ENCODE measurements around the gene MEST.
"Not testable (repeated sequence)": the region's sequence is repeated elsewhere in the genome, so short reads cannot be mapped to it uniquely, and the experiment has no call there.

MEST gene

GRCh38 chr7:130491841-130492522 is at the start of gene MEST:
MEST (plus strand) TSS chr7:130492085; CDS start chr7:130492314, 229 bp downstream.
- peaks cover 0 to 7% of the 10 kb centered on the region in 2 donors for H3K36me3 ChIP-seq (ENCODE audit: control insufficient read depth in 1 of 2, insufficient read depth in 2 of 2, low read length in 2 of 2)
- peaks cover 0 to 4% of the 10 kb centered on the region in 2 donors for H3K27me3 ChIP-seq (ENCODE audit: control insufficient read depth in 1 of 2, insufficient read depth in 2 of 2, low read length in 2 of 2)
- H3K9me3 ChIP-seq (ENCODE audit: control insufficient read depth in 1 of 2, low read length in 2 of 2): no peaks in the 10 kb centered on the region
- H3K27ac ChIP-seq (ENCODE audit: low read depth, low read length): no peak within 1 kb of the TSS
- peak within 1 kb of the TSS; percentile 57 to 63 for H3K4me3 ChIP-seq (ENCODE audit: low read depth in 1 of 2, low read length in 2 of 2)
- peaks cover 11 to 12% of the 10 kb centered on the region in 2 donors for H3K4me1 ChIP-seq (ENCODE audit: control insufficient read depth in 1 of 2, insufficient read depth in 2 of 2, low read length in 2 of 2)
- H3K9ac ChIP-seq (ENCODE audit: low read depth in 1 of 2, low read length in 2 of 2): no peak within 1 kb of the TSS

- Histone ChIP-seq H3K36me3 (ENCODE audit: control insufficient read depth in 1 of 2, insufficient read depth in 2 of 2, low read length in 2 of 2) (no peaks in the 10 kb centered on the region), H3K4me1 (ENCODE audit: control insufficient read depth in 1 of 2, insufficient read depth in 2 of 2, low read length in 2 of 2) (peaks cover 0 to 9% of the 10 kb centered on the region in 2 donors), H3K27me3 (ENCODE audit: control insufficient read depth in 1 of 2, insufficient read depth in 2 of 2, low read length in 2 of 2) (no peaks in the 10 kb centered on the region), H3K9ac (ENCODE audit: low read depth in 1 of 2, low read length in 2 of 2) (no peak overlapping the region), H3K9me3 (ENCODE audit: control insufficient read depth in 1 of 2, low read length in 2 of 2) (no peaks in the 10 kb centered on the region), H3K27ac (ENCODE audit: low read depth, low read length) (no peak overlapping the region), H3K4me3 (ENCODE audit: low read depth in 1 of 2, low read length in 2 of 2) (no peak overlapping the region)
Measured at GRCh38 chr7:130442601-130443000, 49.3 kb upstream of the MEST start.

GRCh38 chr7:130444234-130444633 is 47.7 kb upstream of the MEST start:
- Histone ChIP-seq H3K4me3 (ENCODE audit: low read depth in 1 of 2, low read length in 2 of 2) (no peak overlapping the region), H3K27ac (ENCODE audit: low read depth, low read length) (no peak overlapping the region)

GRCh38 chr7:130444751-130445407 is 47.0 kb upstream of the MEST start:
- H3K9ac ChIP-seq (ENCODE audit: low read depth in 1 of 2, low read length in 2 of 2): no peak overlapping the region
- no peaks in the 10 kb centered on the region for H3K36me3 ChIP-seq (ENCODE audit: control insufficient read depth in 1 of 2, insufficient read depth in 2 of 2, low read length in 2 of 2)
- no peak overlapping the region for H3K4me3 ChIP-seq (ENCODE audit: low read depth in 1 of 2, low read length in 2 of 2)
- peaks cover 0 to 9% of the 10 kb centered on the region in 2 donors for H3K4me1 ChIP-seq (ENCODE audit: control insufficient read depth in 1 of 2, insufficient read depth in 2 of 2, low read length in 2 of 2)
- H3K27me3 ChIP-seq (ENCODE audit: control insufficient read depth in 1 of 2, insufficient read depth in 2 of 2, low read length in 2 of 2): no peaks in the 10 kb centered on the region
- no peaks in the 10 kb centered on the region for H3K9me3 ChIP-seq (ENCODE audit: control insufficient read depth in 1 of 2, low read length in 2 of 2)
- H3K27ac ChIP-seq (ENCODE audit: low read depth, low read length): no peak overlapping the region

More at GRCh38 chr7:130444234-130444633, 47.7 kb upstream of the MEST start:
- Histone ChIP-seq H3K4me1 (ENCODE audit: control insufficient read depth in 1 of 2, insufficient read depth in 2 of 2, low read length in 2 of 2) (peaks cover 0 to 9% of the 10 kb centered on the region in 2 donors), H3K36me3 (ENCODE audit: control insufficient read depth in 1 of 2, insufficient read depth in 2 of 2, low read length in 2 of 2) (no peaks in the 10 kb centered on the region), H3K9ac (ENCODE audit: low read depth in 1 of 2, low read length in 2 of 2) (no peak overlapping the region), H3K27me3 (ENCODE audit: control insufficient read depth in 1 of 2, insufficient read depth in 2 of 2, low read length in 2 of 2) (no peaks in the 10 kb centered on the region), H3K9me3 (ENCODE audit: control insufficient read depth in 1 of 2, low read length in 2 of 2) (no peaks in the 10 kb centered on the region)

- Histone ChIP-seq H3K27ac (ENCODE audit: low read depth, low read length) (no peak overlapping the region), H3K27me3 (ENCODE audit: control insufficient read depth in 1 of 2, insufficient read depth in 2 of 2, low read length in 2 of 2) (no peaks in the 10 kb centered on the region), H3K4me1 (ENCODE audit: control insufficient read depth in 1 of 2, insufficient read depth in 2 of 2, low read length in 2 of 2) (peaks cover 0 to 9% of the 10 kb centered on the region in 2 donors), H3K4me3 (ENCODE audit: low read depth in 1 of 2, low read length in 2 of 2) (no peak overlapping the region), H3K9ac (ENCODE audit: low read depth in 1 of 2, low read length in 2 of 2) (no peak overlapping the region), H3K36me3 (ENCODE audit: control insufficient read depth in 1 of 2, insufficient read depth in 2 of 2, low read length in 2 of 2) (no peaks in the 10 kb centered on the region), H3K9me3 (ENCODE audit: control insufficient read depth in 1 of 2, low read length in 2 of 2) (no peaks in the 10 kb centered on the region)
Measured at GRCh38 chr7:130446259-130446658, 45.6 kb upstream of the MEST start.

- H3K9me3 ChIP-seq (ENCODE audit: control insufficient read depth in 1 of 2, low read length in 2 of 2); H3K4me1 ChIP-seq (ENCODE audit: control insufficient read depth in 1 of 2, insufficient read depth in 2 of 2, low read length in 2 of 2); H3K36me3 ChIP-seq (ENCODE audit: control insufficient read depth in 1 of 2, insufficient read depth in 2 of 2, low read length in 2 of 2); H3K9ac ChIP-seq (ENCODE audit: low read depth in 1 of 2, low read length in 2 of 2); H3K4me3 ChIP-seq (ENCODE audit: low read depth in 1 of 2, low read length in 2 of 2); H3K27ac ChIP-seq (ENCODE audit: low read depth, low read length); H3K27me3 ChIP-seq (ENCODE audit: control insufficient read depth in 1 of 2, insufficient read depth in 2 of 2, low read length in 2 of 2): not testable (repeated sequence)
Measured at GRCh38 chr7:130451344-130451743, 40.5 kb upstream of the MEST start.

GRCh38 chr7:130452951-130453350 is 38.9 kb upstream of the MEST start:
- H3K27ac ChIP-seq (ENCODE audit: low read depth, low read length): no peak overlapping the region
- no peaks in the 10 kb centered on the region for H3K4me1 ChIP-seq (ENCODE audit: control insufficient read depth in 1 of 2, insufficient read depth in 2 of 2, low read length in 2 of 2)
- H3K27me3 ChIP-seq (ENCODE audit: control insufficient read depth in 1 of 2, insufficient read depth in 2 of 2, low read length in 2 of 2): no peaks in the 10 kb centered on the region
- no peaks in the 10 kb centered on the region for H3K36me3 ChIP-seq (ENCODE audit: control insufficient read depth in 1 of 2, insufficient read depth in 2 of 2, low read length in 2 of 2)
- H3K9me3 ChIP-seq (ENCODE audit: control insufficient read depth in 1 of 2, low read length in 2 of 2): no peaks in the 10 kb centered on the region
- no peak overlapping the region for H3K9ac ChIP-seq (ENCODE audit: low read depth in 1 of 2, low read length in 2 of 2)
- no peak overlapping the region for H3K4me3 ChIP-seq (ENCODE audit: low read depth in 1 of 2, low read length in 2 of 2)

- peaks cover 3 to 4% of the 10 kb centered on the region in 2 donors for H3K9me3 ChIP-seq (ENCODE audit: control insufficient read depth in 1 of 2, low read length in 2 of 2)
- no peak overlapping the region for H3K4me3 ChIP-seq (ENCODE audit: low read depth in 1 of 2, low read length in 2 of 2)
- no peaks in the 10 kb centered on the region for H3K36me3 ChIP-seq (ENCODE audit: control insufficient read depth in 1 of 2, insufficient read depth in 2 of 2, low read length in 2 of 2)
- H3K27me3 ChIP-seq (ENCODE audit: control insufficient read depth in 1 of 2, insufficient read depth in 2 of 2, low read length in 2 of 2): no peaks in the 10 kb centered on the region
- H3K9ac ChIP-seq (ENCODE audit: low read depth in 1 of 2, low read length in 2 of 2): no peak overlapping the region
- H3K4me1 ChIP-seq (ENCODE audit: control insufficient read depth in 1 of 2, insufficient read depth in 2 of 2, low read length in 2 of 2): no peaks in the 10 kb centered on the region
- H3K27ac ChIP-seq (ENCODE audit: low read depth, low read length): no peak overlapping the region
Measured at GRCh38 chr7:130454959-130455358, 36.9 kb upstream of the MEST start.

- no peaks in the 10 kb centered on the region for H3K36me3 ChIP-seq (ENCODE audit: control insufficient read depth in 1 of 2, insufficient read depth in 2 of 2, low read length in 2 of 2)
- H3K4me3 ChIP-seq (ENCODE audit: low read depth in 1 of 2, low read length in 2 of 2): no peak overlapping the region
- H3K9me3 ChIP-seq (ENCODE audit: control insufficient read depth in 1 of 2, low read length in 2 of 2): peaks cover 3 to 4% of the 10 kb centered on the region in 2 donors
- no peaks in the 10 kb centered on the region for H3K27me3 ChIP-seq (ENCODE audit: control insufficient read depth in 1 of 2, insufficient read depth in 2 of 2, low read length in 2 of 2)
- H3K4me1 ChIP-seq (ENCODE audit: control insufficient read depth in 1 of 2, insufficient read depth in 2 of 2, low read length in 2 of 2): no peaks in the 10 kb centered on the region
- H3K27ac ChIP-seq (ENCODE audit: low read depth, low read length): no peak overlapping the region
- H3K9ac ChIP-seq (ENCODE audit: low read depth in 1 of 2, low read length in 2 of 2): no peak overlapping the region
Measured at GRCh38 chr7:130458257-130458656, 33.6 kb upstream of the MEST start.

- H3K9ac ChIP-seq (ENCODE audit: low read depth in 1 of 2, low read length in 2 of 2): no peak overlapping the region
- H3K4me3 ChIP-seq (ENCODE audit: low read depth in 1 of 2, low read length in 2 of 2): no peak overlapping the region
- H3K36me3 ChIP-seq (ENCODE audit: control insufficient read depth in 1 of 2, insufficient read depth in 2 of 2, low read length in 2 of 2): no peaks in the 10 kb centered on the region
- no peaks in the 10 kb centered on the region for H3K4me1 ChIP-seq (ENCODE audit: control insufficient read depth in 1 of 2, insufficient read depth in 2 of 2, low read length in 2 of 2)
- H3K27me3 ChIP-seq (ENCODE audit: control insufficient read depth in 1 of 2, insufficient read depth in 2 of 2, low read length in 2 of 2): no peaks in the 10 kb centered on the region
- peaks cover 3 to 4% of the 10 kb centered on the region in 2 donors for H3K9me3 ChIP-seq (ENCODE audit: control insufficient read depth in 1 of 2, low read length in 2 of 2)
- H3K27ac ChIP-seq (ENCODE audit: low read depth, low read length): no peak overlapping the region
Measured at GRCh38 chr7:130461272-130461671, 30.6 kb upstream of the MEST start.
